Fibroblast of skin of left biceps (primary cell): ENCODE data around the gene SORD.
"Not testable (repeated sequence)": the region's sequence is repeated elsewhere in the genome, so short reads cannot be mapped to it uniquely, and the experiment has no call there.

Source experiments
- DNase-seq, 2 experiments: peaks; one replicate each; pipeline ENCODE4 v3.0.0-alpha.2; 2013; ENCODE audit warnings: low read depth in 2 of 2

The SORD gene

DNA sequence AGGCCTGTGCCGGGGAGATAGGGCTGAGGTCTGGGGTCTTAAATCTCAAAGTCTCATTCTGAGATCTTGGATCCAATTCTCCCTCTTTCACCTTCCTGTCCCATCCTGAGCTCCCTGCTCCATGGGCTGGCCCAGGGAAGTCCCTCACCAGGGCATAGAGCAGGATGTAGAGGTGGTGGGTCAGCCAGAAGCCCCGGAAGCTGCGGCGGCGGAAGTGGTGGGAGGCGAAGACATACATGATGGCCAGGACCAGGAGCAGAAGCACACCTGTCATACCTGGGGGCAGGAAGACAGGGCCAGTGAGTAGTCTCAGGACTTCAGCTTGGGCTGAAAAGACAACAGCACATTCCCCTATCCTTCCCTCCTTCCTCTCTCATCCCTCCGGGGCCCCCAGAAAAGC lies 74.5 kb downstream of the SORD start:
- DNase-seq, result no peak

DNA sequence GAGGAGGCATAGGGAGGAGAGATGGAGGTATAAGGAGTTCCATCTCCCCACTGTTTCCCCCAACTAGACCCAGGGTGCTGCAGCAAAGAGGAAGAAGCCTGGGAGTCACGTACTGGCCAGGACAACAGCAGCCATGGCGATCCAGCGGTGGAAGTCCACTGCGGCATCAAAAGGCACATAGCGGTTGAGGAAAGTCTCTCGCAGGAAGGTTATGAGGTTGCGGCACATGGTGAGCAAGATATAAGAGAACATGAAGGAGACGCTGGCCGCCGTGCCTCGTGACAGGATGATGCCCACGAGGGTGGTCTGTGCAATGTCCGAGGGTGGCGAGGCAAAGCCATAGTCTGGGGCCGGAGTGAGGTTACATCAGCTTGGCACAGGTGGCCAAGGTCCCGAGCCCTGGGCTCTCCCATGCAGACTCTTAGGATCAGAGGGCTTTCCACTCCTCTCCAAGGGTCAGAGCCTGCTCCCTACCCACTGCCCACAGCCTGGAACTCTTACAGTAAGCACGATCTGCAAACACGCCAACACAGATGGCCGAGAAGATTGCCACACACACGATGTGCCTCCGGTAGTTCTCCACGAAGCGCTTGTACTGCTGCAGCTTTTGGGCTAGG lies 76.7 kb downstream of the SORD start:
- DNase-seq, result no peak

DNA sequence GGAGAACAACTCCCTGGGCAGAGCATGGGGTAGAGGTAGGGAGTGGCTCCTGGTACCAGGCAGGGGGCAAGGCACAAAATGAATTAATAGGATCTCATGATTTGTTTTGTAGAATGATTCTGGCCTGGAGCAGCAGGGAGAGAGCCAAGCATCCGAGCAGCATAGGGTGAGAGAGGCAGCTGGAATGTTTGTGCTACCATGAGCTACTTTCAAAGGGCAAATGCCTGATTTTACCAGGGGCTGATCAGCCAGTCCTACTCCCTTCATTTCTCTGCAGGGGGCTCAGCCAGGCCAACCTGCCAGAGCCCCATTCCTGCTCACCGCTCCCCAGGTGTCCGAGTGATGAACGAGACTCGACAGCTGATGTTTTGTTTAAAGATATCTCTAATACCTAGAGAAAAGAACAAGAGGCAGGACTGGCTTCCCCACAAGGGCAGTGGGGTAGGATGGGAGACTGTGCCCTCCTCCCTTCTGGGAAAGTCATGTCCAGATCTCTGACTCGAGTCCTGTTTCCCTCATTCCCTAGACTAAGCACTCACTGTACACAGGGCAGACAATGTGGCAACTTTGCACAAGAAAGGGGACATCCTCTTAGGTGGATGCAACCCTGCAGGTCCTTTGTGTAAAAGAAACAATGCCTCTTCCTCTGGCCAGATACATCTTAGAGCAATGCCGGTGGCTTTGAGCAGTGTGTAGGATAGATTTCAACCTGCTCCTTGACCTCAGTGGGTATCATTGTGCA lies 78.1 kb downstream of the SORD start:
- no peak for DNase-seq

DNA sequence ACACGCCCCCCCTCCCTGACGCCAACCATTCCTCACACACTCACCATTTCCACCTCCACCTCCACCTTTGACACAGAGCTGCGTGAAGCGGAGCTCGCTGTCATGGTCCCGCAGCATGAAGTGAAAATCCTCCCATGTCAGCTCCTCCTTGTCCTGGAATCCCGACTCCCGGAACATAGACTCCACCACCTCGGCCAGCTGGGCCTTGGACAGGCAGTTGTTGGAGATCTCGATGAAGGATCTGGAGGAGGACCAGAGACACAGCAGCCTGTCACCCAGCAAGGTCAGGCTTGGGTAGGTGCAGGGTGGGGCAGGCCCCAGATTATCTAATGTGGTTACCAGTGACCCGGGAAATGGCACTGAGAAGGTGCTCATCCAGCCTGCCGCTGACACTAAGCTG lies 78.8 kb downstream of the SORD start:
- DNase-seq, result no peak

DNA sequence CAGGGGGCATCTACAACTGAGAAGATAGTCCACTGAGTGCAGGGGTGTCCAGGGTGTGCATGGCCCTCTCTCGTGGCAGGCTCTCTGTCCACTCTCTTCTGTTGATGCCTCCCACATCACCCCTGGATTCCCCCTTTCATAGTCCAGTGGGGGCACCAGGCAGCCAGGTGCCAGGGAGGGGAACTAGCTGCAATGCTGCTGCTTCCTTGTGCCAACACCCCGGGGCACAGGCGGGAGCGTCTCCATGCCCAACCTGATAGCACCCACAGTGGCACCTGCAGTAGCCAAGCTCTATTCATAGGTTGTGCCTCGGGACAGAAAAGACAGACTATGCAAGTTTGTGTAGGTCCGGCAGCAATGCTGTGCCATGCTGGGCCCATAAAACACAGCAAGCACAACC lies 79.2 kb downstream of the SORD start:
- no peak for DNase-seq

DNA sequence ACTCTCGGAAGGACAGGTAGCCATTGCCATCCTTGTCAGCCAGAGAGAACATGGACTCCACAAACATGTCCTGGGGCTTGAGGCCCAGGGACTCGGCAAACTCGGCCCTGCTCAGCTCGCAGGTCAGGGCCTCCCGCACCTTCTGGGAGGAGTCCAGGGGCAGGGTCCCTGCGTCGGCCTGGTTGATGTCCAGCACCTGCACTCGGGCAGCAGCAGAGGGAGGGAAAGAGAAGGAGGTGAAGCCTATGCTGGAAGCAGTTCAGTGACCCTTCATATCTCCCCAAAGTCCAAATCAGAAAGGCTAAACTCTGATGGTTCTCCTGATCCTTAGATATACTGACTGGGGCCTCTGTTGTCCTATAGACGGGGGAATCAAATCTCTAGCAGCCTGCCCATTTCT lies 81.2 kb downstream of the SORD start:
- DNase-seq, result not testable (repeated sequence)

- no peak for DNase-seq
Observed at GRCh38 chr15:45105586-45105985, 82.6 kb downstream of the SORD start.

DNA sequence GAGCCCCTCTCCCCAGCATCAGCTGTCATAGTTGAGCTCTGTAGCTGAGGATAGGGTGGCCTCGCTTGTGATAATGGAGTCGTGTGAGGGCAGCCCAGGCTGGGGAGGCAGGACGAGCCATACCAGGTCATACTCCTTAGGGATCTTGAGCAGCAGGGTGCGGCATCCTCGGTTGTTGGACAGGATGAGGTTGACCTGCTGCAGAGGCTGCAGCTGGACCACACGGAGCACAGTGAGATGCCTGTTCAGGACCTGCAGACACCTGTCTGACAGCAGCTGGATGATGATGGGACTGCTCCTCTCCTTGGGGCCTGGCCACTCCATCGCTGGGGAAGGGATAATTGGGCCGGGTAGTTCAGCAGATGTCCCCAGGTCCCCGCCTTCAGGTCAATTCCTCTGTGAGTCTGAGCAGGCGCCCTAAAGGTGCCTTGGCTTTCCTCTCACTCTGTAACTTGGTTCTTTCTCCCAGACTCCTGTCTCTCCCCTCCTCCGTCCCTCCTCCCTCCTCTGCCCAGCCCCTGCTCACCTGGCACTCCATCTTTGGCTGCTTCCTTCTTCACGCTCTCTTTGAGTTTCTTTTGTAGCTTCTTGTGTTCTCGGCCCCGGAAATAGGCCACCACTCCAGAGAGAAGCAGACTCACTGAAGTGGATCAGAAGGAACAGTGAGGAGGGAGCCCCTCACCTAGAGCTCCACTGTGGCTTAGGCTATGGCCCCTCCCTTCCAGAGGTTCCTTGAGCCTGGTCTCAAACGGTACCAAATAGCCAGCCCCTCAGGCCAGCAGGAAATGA lies 83.2 kb downstream of the SORD start:
- DNase-seq, result no peak

GRCh38 chr15:45107941-45108630 lies 85.1 kb downstream of the SORD start:
- no peak for DNase-seq

DNA sequence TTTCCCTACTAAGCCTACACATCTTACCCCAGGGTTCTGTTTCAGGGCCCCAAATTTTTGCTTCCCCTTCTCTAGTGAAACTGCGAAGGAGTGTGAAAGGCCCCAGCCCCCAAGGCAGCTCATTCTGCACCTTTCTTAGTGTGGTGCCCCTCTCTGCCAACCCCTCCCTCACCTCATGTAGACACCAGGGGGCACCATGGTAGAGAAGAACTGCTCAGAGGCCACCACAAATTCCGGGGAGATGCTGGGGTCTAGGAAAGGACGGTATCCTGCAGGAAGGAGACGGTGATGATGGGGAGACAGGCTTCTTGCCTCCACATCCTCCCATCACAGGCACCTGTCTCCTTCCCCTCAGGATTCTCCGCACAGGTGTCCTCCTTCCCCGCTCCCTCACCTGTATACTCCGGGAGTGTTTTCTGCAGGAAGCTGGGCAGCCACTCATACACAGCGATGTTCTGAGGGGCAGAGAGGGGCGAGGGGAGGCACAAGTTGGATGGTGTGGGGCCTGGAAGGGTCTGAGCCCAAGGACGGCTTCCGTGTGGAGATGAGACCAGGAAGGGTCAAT lies 87.3 kb downstream of the SORD start:
- DNase-seq, result no peak

- DNase-seq, result no peak
Observed at GRCh38 chr15:45111390-45112142, 88.6 kb downstream of the SORD start.

DNA sequence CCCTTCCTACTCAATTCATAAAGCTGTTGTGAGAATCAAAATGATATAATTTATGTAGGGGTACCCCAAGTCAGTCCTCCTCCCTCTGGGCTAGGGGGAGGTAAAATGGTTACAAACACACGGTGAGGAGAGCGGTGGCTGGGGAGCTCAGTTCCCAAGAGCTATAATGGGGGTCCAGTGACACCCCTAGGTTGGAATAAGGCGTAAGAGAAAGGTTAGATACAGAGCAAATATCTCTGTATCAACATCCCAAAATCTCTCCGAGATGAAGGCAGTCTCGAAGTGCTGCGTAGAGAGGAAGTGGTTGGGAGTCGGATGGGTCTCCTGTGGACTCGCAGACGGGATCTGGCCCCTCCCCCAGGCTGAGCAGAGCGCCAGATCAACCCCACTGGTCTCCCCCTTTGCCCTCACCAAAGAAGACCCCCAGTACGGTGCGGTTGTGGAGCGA lies 89.2 kb downstream of the SORD start:
- DNase-seq, result no peak

GRCh38 chr15:45112591-45113379 lies 89.8 kb downstream of the SORD start:
- no peak for DNase-seq

DNA sequence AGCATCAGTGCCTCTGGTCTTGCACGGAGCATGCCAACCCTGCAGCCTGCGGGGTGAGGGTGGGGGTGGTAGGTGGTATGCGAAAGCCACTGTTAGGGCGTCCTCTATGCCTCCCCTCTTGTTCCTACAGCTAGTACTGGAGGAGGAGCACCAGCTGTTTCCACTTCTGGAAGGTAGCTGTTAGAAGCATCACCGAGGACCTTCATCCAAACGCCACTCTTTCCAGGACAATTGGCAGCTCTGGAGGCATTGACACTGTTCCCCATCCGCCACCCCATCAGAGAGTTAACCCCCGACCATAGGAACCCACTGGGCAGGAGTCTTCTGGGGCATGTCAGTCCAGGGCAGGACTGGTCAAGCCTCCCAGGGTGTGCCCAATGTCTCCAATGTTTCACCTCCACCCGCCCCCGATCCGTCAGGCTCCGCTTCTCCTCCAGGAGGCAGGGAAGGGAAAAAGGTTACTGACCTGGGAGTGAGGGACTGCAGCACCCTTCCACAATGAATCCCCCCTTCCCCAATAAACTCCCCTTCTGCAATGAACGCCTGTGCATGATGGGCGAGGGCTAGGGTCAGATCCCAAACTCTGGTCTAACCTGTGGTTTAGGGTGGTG lies 90.5 kb downstream of the SORD start:
- no peak for DNase-seq

- no peak for DNase-seq
Observed at GRCh38 chr15:45114076-45114750, 91.2 kb downstream of the SORD start, which contains the start of the genes DUOX2 and DUOXA2. DUOX2 (minus strand) TSS chr15:45114172; CDS start chr15:45113411, 761 bp downstream. DUOXA2 (plus strand) TSS chr15:45114326; CDS start chr15:45114606, 280 bp downstream.

GRCh38 chr15:45114751-45115085 lies 91.7 kb downstream of the SORD start:
- no peak for DNase-seq

DNA sequence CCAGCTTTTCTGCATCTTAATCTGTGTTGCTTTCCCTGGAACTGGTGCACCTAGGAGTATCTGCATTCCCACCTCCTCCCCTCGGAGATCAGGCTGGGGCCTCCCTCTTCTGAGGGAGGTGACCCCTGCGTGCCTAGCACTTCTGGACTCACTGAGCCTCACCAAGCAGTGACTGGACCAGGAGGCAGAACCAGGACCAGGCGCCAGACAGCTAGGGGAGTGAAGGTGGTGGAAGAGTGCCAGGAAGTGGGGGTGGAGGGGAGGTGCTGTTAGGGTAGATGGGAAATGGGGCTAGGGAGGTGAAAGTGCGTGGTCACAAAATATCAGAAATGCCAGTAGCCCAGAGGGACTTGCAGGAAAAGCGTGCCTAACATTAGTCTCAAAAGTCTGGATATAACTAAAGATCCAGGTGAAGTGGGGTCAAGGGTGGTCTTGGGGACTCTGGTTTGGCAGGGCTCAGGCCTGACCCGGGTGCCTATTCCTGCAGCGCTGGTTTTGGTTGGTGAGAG lies 92.4 kb downstream of the SORD start:
- DNase-seq, result no peak

DNA sequence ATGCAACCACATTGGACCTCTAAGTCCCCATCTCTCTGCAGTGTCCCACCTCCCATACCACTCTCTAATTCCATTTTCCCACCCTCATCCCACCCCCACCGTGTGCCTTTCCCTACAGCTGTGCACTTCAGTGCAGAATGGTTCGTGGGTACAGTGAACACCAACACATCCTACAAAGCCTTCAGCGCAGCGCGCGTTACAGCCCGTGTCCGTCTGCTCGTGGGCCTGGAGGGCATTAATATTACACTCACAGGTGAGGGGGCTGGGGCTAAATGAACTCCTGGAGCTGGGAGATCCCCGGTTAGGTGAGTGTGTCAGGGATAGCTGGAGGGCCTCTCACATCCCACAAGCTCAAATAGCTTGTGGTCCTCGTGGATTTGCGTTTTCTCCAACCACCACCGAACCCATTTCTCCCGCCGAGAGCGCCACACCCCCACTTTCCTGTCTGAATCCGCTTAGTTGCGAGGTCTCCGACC lies 93.0 kb downstream of the SORD start:
- DNase-seq, result no peak
